ENCODE data around the gene PWP2. TPM values are rescaled to one million over a fixed set of nuclear protein-coding genes. Genes with fewer than 3 reads are reported as not detected.

PWP2 gene
- total RNA-seq, 2 donors from 2014 or later, result 6.5 to 14.5 TPM

- Histone ChIP-seq H3K4me1 (no peaks in the 10 kb centered on the region), H3K27me3 (no peaks in the 10 kb centered on the region), H3K27ac (no peak overlapping the region), H3K4me3 (no peak overlapping the region), H3K36me3 (replicated peaks in 1 of 2; ENCODE audit: insufficient read depth in 1 of 2, low read depth in 2 of 2) (peaks cover 0 to 12% of the 10 kb centered on the region in 2 donors), H3K9me3 (no peaks in the 10 kb centered on the region)
- 54 to 79% methylated on average over 14 to 15 of the region's 15 CpGs for WGBS, 2 donors
- ATAC-seq (no peak), DNase-seq (no peak)
- TF ChIP-seq CTCF (IDR thresholded peaks at IDR 0.05), result no peak
- TF ChIP-seq POLR2A (IDR thresholded peaks at IDR 0.05), result no peak
- intact Hi-C loops (cut with DNase I), result no loop called here
Measured at GRCh38 chr21:44067011-44067839, 40.0 kb upstream of the PWP2 start.

GRCh38 chr21:44070391-44070790 is 36.8 kb upstream of the PWP2 start:
- H3K9me3 ChIP-seq, result no peaks in the 10 kb centered on the region
- H3K4me1 ChIP-seq, result no peaks in the 10 kb centered on the region
- no peak overlapping the region for H3K27ac ChIP-seq
- no peaks in the 10 kb centered on the region for H3K27me3 ChIP-seq
- H3K36me3 ChIP-seq (replicated peaks in 1 of 2; ENCODE audit: insufficient read depth in 1 of 2, low read depth in 2 of 2), result peaks cover 0 to 7% of the 10 kb centered on the region in 2 donors
- 93 to 97% methylated on average over 7 of the region's 7 CpGs for WGBS, 2 donors
- intact Hi-C loops (cut with DNase I), result no loop called here
- H3K4me3 ChIP-seq, result no peak overlapping the region
- ATAC-seq, result no peak
- TF ChIP-seq POLR2A (IDR thresholded peaks at IDR 0.05) (no peak), CTCF (IDR thresholded peaks at IDR 0.05) (no peak)
- DNase-seq, result no peak

GRCh38 chr21:44071359-44072104 is 35.7 kb upstream of the PWP2 start:
- peaks cover 0 to 7% of the 10 kb centered on the region in 2 donors for H3K36me3 ChIP-seq (replicated peaks in 1 of 2; ENCODE audit: insufficient read depth in 1 of 2, low read depth in 2 of 2)
- WGBS, 2 donors, result 85 to 86% methylated on average over 15 of the region's 15 CpGs

GRCh38 chr21:44072111-44072510 is 35.1 kb upstream of the PWP2 start:
- intact Hi-C loops (cut with DNase I), result no loop called here
- Histone ChIP-seq H3K9me3 (no peaks in the 10 kb centered on the region), H3K27me3 (no peaks in the 10 kb centered on the region), H3K27ac (no peak overlapping the region), H3K4me1 (no peaks in the 10 kb centered on the region), H3K4me3 (no peak overlapping the region), H3K36me3 (replicated peaks in 1 of 2; ENCODE audit: insufficient read depth in 1 of 2, low read depth in 2 of 2) (peaks cover 0 to 7% of the 10 kb centered on the region in 2 donors)
- ATAC-seq (no peak), DNase-seq (no peak)
- 91 to 95% methylated on average over 15 of the region's 15 CpGs for WGBS, 2 donors
- TF ChIP-seq CTCF (IDR thresholded peaks at IDR 0.05) (no peak), POLR2A (IDR thresholded peaks at IDR 0.05) (no peak)

More at GRCh38 chr21:44071359-44072104, 35.7 kb upstream of the PWP2 start:
- H3K9me3 ChIP-seq, result no peaks in the 10 kb centered on the region
- TF ChIP-seq POLR2A (IDR thresholded peaks at IDR 0.05), result no peak
- TF ChIP-seq CTCF (IDR thresholded peaks at IDR 0.05), result no peak
- no peaks in the 10 kb centered on the region for H3K4me1 ChIP-seq
- no peak overlapping the region for H3K27ac ChIP-seq
- H3K4me3 ChIP-seq, result no peak overlapping the region
- no peak for ATAC-seq
- H3K27me3 ChIP-seq, result no peaks in the 10 kb centered on the region
- no peak for DNase-seq
- intact Hi-C loops (cut with DNase I), result no loop called here

All from body of pancreas (tissue), 4 donors.